ENCODE measurements around the gene RHO.

DNA sequence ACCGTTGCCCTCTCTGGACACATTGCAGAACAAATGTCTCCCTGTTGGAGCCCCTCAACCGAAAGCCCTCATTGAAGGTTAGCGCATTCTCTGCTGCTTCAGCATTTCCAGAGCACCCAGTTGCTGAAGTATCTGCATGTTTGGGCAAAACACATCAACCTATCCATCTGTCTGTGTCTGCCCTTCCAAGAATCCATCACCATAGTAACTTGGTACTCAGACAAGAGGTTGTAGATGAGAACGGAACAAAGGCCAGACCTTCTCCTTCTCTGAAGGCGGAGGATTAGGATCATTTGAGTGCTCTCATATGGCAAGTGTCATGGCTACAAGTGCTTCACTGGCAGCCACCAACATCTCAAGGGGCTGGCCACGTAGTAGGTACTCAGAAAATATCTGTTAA is 23.1 kb upstream of the RHO start:
- TF ChIP-seq, protein P1, sequence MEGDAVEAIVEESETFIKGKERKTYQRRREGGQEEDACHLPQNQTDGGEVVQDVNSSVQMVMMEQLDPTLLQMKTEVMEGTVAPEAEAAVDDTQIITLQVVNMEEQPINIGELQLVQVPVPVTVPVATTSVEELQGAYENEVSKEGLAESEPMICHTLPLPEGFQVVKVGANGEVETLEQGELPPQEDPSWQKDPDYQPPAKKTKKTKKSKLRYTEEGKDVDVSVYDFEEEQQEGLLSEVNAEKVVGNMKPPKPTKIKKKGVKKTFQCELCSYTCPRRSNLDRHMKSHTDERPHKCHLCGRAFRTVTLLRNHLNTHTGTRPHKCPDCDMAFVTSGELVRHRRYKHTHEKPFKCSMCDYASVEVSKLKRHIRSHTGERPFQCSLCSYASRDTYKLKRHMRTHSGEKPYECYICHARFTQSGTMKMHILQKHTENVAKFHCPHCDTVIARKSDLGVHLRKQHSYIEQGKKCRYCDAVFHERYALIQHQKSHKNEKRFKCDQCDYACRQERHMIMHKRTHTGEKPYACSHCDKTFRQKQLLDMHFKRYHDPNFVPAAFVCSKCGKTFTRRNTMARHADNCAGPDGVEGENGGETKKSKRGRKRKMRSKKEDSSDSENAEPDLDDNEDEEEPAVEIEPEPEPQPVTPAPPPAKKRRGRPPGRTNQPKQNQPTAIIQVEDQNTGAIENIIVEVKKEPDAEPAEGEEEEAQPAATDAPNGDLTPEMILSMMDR (IDR thresholded peaks at IDR 0.05) = no peak
- TF ChIP-seq EP300 (IDR thresholded peaks at IDR 0.05) (no peak), POLR2A (IDR thresholded peaks at IDR 0.05) (no peak)
